K562 (cell line): ENCODE data around the gene NAGS. TPM values are rescaled to one million over a fixed set of nuclear protein-coding genes. Genes with fewer than 3 reads are reported as not detected.

ENCODE experiments used
- ATAC-seq: fragments of 200-7000 bp; cut with Tn5 transposase; 3 replicates; pipeline ENCODE4 v1.9.1; 2020; ENCODE audit warnings: moderate library complexity
- BruUV-seq: library from RNA; stranded (reverse); fragments of 400-500 nt; replicated peaks from 2 replicates; lab custom pipeline; 2021; lab: Mats Ljungman, UMichigan
- CTCF ChIA-PET: fragments of 300-600 bp; formaldehyde crosslinking; extraction: SDS; loops from one replicate; lab custom pipeline; 2021; ENCODE audit warnings: low intra/inter-chr PET ratio; lab: Yijun Ruan, JAX
- POLR2A ChIA-PET: fragments of 300-600, 350-650 bp; sonication (Branson Sonifier 250); formaldehyde crosslinking; extraction: SDS; loops from one replicate; lab custom pipeline; 2021; ENCODE audit warnings: antibody characterized with exemption, inconsistent platforms; lab: Yijun Ruan, JAX
- DNase-seq, 4 experiments: peaks; one replicate each; pipeline versions ENCODE4 v3.0.0 to v3.0.0-alpha.2; 2011 to 2018; ENCODE audit warnings: low spot score in 3 of 4, mixed read lengths in 3 of 4; ENCODE audit errors: extremely low read depth in 1 of 4
- FAIRE-seq: peaks from 2 replicates; lab custom pipeline; 2011; peaks lifted over from hg19 to GRCh38; lab: Jason Lieb, UNC
- H2AFZ ChIP-seq: 2 replicates; pipeline ENCODE4 v1.6.0; 2011; ENCODE audit warnings: low read depth, low read length, control low read depth, inconsistent platforms
- H3K27ac ChIP-seq: fragments of 200-600 bp; 3 replicates; pipeline ENCODE4 v1.8.0; 2011; ENCODE audit warnings: low read depth, mild to moderate bottlenecking, control low read depth, inconsistent platforms, low read length, moderate library complexity, mixed read lengths; ENCODE audit errors: extremely low read depth
- H3K27me3 ChIP-seq, 2 experiments: fragments of 300-600 bp in 1 of 2; 2 replicates in 1 of 2; 3 replicates in 1 of 2; pipeline versions ENCODE4 v1.6.0 to v1.8.0; 2011; ENCODE audit warnings: inconsistent platforms in 2 of 2, low read length in 2 of 2, mild to moderate bottlenecking in 1 of 2, mixed read lengths in 1 of 2, moderate library complexity in 1 of 2; ENCODE audit not compliant: control insufficient read depth in 2 of 2, insufficient read depth in 2 of 2
- H3K36me3 ChIP-seq: fragments of 300-600 bp; 3 replicates; pipeline ENCODE4 v1.8.0; 2011; ENCODE audit warnings: mild to moderate bottlenecking, low read length, inconsistent platforms; ENCODE audit not compliant: control insufficient read depth, insufficient read depth
- H3K4me1 ChIP-seq, 2 experiments: fragments of 200-600 bp in 1 of 2; replicated peaks in 1 of 2; 2 replicates in 1 of 2; 3 replicates in 1 of 2; pipeline versions ENCODE4 v1.5.1 to v1.8.0; 2011; ENCODE audit warnings: inconsistent platforms in 2 of 2, low read length in 2 of 2, mild to moderate bottlenecking in 1 of 2, mixed read lengths in 1 of 2, moderate library complexity in 1 of 2; ENCODE audit not compliant: control insufficient read depth in 2 of 2, insufficient read depth in 2 of 2
- H3K4me2 ChIP-seq: 2 replicates; pipeline ENCODE4 v1.6.1; 2011; ENCODE audit warnings: low read length, control low read depth, inconsistent platforms, mixed read lengths; ENCODE audit not compliant: insufficient read depth
- H3K4me3 ChIP-seq: fragments of 200-600 bp; sonication (generic), shearing (Covaris generic); 2 replicates; pipeline ENCODE4 v1.5.1; 2016; ENCODE audit warnings: control low read depth, inconsistent platforms
- H3K79me2 ChIP-seq: fragments of 200-600 bp; 3 replicates; pipeline ENCODE4 v1.8.0; 2011; ENCODE audit warnings: low read length, inconsistent platforms; ENCODE audit not compliant: control insufficient read depth, insufficient read depth
- H3K9ac ChIP-seq, 2 experiments: 2 replicates each; pipeline versions ENCODE4 v1.6.0 to v1.6.1; 2011; ENCODE audit warnings: low read depth in 2 of 2, low read length in 2 of 2, control low read depth in 1 of 2, inconsistent platforms in 1 of 2, mild to moderate bottlenecking in 1 of 2, mixed read lengths in 1 of 2; ENCODE audit not compliant: insufficient read depth in 1 of 2
- H3K9me1 ChIP-seq: one replicate; pipeline ENCODE4 v1.6.0; 2011; ENCODE audit warnings: inconsistent platforms, mild to moderate bottlenecking, low read length, moderate library complexity; ENCODE audit not compliant: control insufficient read depth, insufficient read depth
- H3K9me3 ChIP-seq: replicated peaks from 2 replicates; pipeline ENCODE4 v1.5.1; 2011; ENCODE audit warnings: low read depth, low read length, inconsistent platforms; ENCODE audit not compliant: control insufficient read depth, insufficient read depth
- H4K20me1 ChIP-seq: replicated peaks from 2 replicates; pipeline ENCODE4 v1.6.1; 2011; ENCODE audit warnings: low read length, inconsistent platforms, mixed read lengths; ENCODE audit not compliant: control insufficient read depth, insufficient read depth
- NR4A1 ChIP-seq, 2 experiments: fragments of 250-450 bp in 1 of 2; fragments of 450-650 bp in 1 of 2; sonication (Bioruptor Pico) in 1 of 2; IDR thresholded peaks; 2 replicates each; pipeline versions ENCODE4 v1.4.0 to v1.6.1; 2016 to 2020; ENCODE audit warnings: mild to moderate bottlenecking in 2 of 2, missing compliant biosample characterization in 1 of 2, missing genetic modification characterization in 1 of 2, moderate library complexity in 1 of 2
- RBM17 ChIP-seq: fragments of 200-400 bp; formaldehyde crosslinking; IDR thresholded peaks from 2 replicates; pipeline ENCODE4 v1.6.1; 2017; ENCODE audit warnings: low read depth, mild to moderate bottlenecking, low read length, borderline replicate concordance
- TFAM ChIP-seq: fragments of 250-450 bp; sonication (Bioruptor Pico); conservative IDR thresholded peaks from 2 replicates; pipeline ENCODE4 v1.5.0; 2021; ENCODE audit warnings: mild to moderate bottlenecking, moderate library complexity
- ZNF644 ChIP-seq: fragments of 200-800 bp; sonication (Bioruptor generic); IDR thresholded peaks from 2 replicates; pipeline ENCODE4 v1.6.1; 2016; ENCODE audit warnings: low read depth, missing genetic modification characterization, missing compliant biosample characterization
- WGBS: fragments of 100-300 bp; shearing (Covaris generic); methylation state at CpG from one replicate; pipeline ENCODE4 v1.1.6; 2016; ENCODE audit warnings: low coverage, mixed read lengths; ENCODE audit not compliant: insufficient coverage; ENCODE audit errors: missing lambda C conversion rate; 5-methylcytosine and 5-hydroxymethylcytosine counted together
- in situ Hi-C: fragments of 300-500 bp; cut with MboI; formaldehyde crosslinking; loops from 4 replicates; pipeline ENCODE4 v1.15.0; 2018; ENCODE audit warnings: inconsistent platforms, mixed read lengths
- intact Hi-C: fragments of 100-400 bp; cut with micrococcal nuclease; formaldehyde crosslinking; loops from 2 replicates; pipeline ENCODE4 v1.14.2; 2022
- polyA plus RNA-seq, 8 experiments: library from polyadenylated mRNA; depleted of rRNA in 4 of 8; stranded (reverse) in 5 of 8; unstranded in 3 of 8; fragments of >200 nt; fragmentation: Nextera tagmentation in 2 of 8; fragmentation: Illumina TruSeq in 1 of 8; extraction: Ambion mirVana in 2 of 8; extraction: Trizol in 1 of 8; gene quantifications; 2 replicates each; pipeline versions ENCODE4 v1.2.1 to v1.2.3, GENCODE V29; 2011 to 2014; ENCODE audit warnings: inconsistent platforms in 1 of 8, missing spikeins in 1 of 8
- total RNA-seq, 7 experiments: library from RNA; depleted of rRNA in 6 of 7; stranded (reverse); fragments of >200 nt in 6 of 7; fragmentation: Illumina TruSeq in 2 of 7; extraction: Trizol in 2 of 7; gene quantifications; 2 replicates each; pipeline versions ENCODE4 v1.2.1 to v1.2.3, GENCODE V29; 2011 to 2021; ENCODE audit warnings: low replicate concordance in 1 of 7

NAGS gene
- total and polyA plus RNA-seq, 9 of the 15 experiments (the other 6 are each of a cell fraction or from before 2014, with no cell fraction given) = not detected

GRCh38 chr17:43974382-43975266 is 29.8 kb upstream of the NAGS start:
- FAIRE-seq (no peak), ATAC-seq (no peak), DNase-seq (no peak)
- no peaks in the 10 kb centered on the region for H3K4me1 ChIP-seq
- H3K4me3 ChIP-seq = no peak overlapping the region
- no peaks in the 10 kb centered on the region for H3K9me1 ChIP-seq
- TF ChIP-seq RBM17 (no peak), NR4A1 (CRISPR knock-in tag; IDR thresholded peaks at IDR 0.05) (no peak), NR4A1 (tag; IDR thresholded peaks at IDR 0.05) (no peak), ZNF644 (tag) (no peak), TFAM (CRISPR knock-in tag) (no peak)
- in situ Hi-C loops = no loop called here
- no peaks in the 10 kb centered on the region for H3K36me3 ChIP-seq
- ChIA-PET POLR2A (interaction anchor here (0.5 to 1.2 kb wide), 5 partner anchors 11 to 141 kb away, joined by 3 to 4 read pairs (median 3); no protein-coding TSS in a partner anchor), CTCF (no interaction called here)
- no peak overlapping the region for H3K27ac ChIP-seq
- H2AFZ ChIP-seq = no peak overlapping the region
- H3K9me3 ChIP-seq = no peaks in the 10 kb centered on the region; the same call in 1 of the 2 replicates
- H3K9ac ChIP-seq = no peak overlapping the region
- H4K20me1 ChIP-seq = no peaks in the 10 kb centered on the region
- H3K27me3 ChIP-seq = peaks cover 18 to 50% of the 10 kb centered on the region in 2 experiments
- no peak overlapping the region for H3K4me2 ChIP-seq
- intact Hi-C loops = no loop called here
- 5% methylated on average over 14 of the region's 14 CpGs for WGBS
- no peaks in the 10 kb centered on the region for H3K79me2 ChIP-seq
- no TSS peak for BruUV-seq
